ENCODE data around the gene TCOF1.

Gene TCOF1

DNA sequence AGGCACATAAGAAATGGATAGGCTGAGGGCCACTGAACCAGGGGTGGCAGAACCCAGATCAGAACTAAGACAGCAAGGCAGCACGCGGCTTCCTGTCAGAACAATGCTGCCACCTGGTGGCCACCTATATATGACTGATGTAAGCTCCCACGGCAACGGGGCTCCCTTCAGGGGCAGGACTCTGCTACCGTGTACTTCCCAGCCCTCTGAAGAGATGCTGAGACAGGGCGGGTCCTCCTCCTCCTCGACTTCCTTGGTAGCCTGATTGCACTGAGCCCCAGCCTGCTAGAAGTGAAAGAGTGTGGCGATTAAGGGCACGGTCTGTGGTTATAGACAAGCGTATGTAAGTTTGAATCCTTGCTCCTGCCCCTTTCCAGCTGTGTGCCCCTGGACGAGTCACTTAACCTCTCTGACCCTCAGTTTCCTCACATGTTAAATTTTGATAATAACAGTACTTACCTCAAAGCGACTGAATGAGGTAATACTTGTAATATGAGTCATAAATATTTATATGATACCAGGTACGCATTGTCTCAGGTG, 78.7 kb downstream of the TCOF1 start:
- DNase-seq: peak; percentile 48

DNA sequence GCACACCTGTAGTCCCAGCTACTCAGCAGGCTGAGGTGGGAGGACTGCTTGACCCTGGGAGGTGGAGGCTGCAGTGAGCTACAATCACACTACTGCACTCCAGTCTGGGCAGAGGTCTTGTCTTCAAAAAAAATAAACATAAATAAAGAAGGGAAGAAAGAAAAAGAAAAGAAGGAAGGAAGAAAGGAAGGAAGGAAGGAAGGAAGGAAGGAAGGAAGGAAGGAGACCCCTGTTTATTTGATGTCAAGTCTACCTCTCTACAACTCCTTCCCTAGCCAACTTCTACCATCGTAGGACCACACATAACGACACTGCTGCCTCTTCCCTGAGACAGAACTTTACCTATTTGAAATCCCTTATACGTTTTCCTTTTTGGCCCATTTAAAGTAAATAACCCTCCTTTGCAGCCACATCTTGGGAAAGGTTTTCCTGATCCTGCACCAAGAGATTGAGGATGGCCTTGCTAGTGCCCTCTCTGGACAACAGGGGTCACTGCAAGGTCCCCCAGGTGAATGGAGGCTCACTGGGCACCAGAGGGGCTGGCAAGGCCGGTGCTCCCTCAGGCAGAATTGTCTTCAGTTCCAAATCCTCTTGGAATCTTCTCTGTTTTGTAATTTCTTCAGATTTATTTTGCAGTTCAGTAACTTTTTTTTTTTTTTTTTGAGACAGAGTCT, 81.5 kb downstream of the TCOF1 start:
- no peak for DNase-seq

DNA sequence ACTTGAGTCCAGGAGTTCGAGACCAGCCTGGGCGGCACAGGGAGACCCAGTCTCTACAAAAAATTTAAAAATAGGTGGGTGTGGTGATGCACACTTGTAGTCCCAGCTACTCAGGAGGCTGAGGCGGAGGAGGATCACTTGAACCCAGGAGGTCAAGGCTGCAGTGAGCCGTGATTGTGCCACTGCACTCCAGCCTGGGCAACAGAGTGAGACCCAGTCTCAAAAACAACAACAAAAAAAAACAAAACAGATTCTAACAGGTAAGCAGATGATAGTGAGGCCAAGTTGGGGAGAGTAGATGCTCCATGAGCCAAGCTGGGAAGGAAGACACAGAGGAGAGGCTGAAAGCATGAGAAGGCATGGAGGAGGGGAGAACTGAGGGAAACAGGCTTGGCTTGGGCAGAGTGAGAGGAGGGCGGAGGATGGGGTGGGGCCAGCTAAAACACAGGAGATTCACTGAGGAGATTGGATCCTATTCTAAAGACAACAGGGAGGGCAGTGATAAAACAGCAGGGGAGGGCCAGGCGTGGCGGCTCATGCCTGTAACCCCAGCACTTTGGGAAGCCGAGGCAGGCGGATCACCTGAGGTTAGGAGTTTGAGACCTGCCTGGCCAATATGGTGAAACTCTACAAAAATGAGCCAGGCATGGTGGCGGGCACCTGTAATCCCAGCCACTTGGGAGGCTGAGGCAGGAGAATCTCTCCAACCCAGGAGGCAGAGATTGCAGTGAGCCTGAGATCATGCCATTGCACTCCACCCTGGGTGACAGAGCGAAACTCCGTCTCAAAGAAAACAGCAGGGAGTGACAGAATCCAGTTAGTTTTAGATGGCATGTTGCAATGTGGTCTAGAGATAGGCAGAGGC, 83.7 kb downstream of the TCOF1 start:
- DNase-seq: no peak

DNA sequence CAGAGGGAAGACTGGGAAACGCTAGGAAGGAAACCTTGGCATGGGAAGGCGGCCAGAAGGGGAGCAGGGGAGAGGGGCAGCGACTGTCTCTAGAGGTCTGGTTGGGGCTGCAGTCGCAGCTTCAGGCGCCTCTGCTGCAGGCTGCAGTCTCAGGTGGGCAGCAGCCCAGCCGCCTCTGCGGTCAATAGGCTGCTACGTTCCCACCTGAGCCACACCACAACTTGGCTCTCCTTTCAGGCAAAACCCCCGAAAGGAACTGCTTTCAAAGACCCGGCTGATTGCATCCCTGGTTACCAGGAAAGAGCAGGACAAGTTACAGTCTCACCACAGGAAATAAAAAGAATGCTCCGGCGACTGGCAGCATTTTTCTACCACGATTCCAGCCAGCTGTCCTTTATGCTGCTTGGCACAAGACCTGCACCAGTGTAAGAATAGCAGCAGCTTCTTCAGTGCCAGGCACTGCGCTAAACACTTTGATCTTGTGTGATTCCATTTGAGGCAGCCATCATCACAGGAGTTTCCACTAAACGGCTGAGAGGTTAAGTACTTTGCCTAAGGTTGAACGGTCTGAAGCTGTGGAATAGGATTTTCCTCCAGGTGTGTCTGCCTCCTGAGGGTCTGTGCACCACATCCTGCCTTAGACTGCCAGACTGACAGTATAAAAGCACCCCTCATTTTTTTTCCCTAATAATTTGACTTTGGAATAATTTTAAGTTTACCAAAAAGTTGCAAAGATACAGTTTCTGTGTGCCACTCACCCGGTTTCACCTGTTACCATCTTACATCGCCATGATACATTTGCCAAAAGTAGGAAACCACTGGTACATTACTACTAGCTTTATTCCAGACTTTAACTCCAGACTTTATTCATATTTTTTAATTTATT, 84.6 kb downstream of the TCOF1 start:
- no peak for DNase-seq

DNA sequence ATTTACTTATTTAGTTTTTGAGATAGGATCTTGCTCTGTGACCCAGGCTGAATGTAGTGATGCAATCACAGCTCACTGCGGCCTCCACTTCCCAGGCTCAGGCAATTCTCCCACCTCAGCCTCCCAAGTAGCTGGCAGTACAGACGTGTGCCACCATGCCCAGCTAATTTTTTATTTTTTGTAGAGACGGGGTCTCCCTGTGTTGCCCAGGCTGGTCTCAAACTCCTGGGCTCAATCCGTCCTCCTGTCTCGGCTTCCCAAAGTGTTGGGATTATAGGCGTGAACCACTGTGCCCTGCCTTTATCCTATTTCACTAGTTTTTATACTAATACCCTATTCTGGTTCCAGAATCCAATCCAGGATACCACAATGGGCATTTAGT, 85.2 kb downstream of the TCOF1 start:
- no peak for DNase-seq

DNA sequence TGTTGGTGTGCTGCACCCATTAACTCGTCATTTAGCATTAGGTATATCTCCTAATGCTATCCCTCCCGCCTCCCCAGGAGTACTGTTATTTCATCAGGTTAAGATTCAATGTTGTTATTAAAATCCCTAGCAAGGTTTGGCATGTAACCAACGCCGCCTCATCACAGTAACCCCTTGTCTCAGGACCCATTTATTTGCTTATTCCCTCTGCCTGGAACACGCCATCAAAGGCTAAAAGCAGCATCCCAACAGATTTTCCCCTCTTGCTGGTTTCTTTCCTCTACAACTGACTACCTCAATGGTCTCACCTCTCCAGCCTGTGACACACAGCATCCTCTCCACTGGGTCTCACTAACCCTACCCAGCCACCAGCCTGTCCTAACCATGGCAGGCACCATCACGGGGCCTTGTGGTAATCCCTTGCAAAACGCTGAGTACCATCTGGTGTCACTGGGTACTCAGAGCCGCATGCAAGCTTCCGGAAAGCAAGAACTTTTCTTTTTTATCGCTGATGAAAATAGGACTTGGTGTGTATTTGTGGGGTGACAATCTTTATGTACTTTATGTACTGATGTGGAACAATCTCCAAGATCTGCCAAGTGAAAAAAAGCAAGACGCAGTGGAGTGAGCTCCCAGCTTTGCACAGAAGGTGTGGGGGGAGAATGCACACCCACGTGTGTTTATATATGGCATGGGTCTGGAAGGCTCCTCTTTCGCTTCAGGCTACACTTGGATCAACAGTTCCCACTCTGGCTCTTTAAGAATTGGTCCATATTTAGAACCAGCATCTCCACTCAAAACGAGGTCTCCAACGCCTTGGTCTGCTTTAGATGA, 86.0 kb downstream of the TCOF1 start:
- no peak for DNase-seq

DNA sequence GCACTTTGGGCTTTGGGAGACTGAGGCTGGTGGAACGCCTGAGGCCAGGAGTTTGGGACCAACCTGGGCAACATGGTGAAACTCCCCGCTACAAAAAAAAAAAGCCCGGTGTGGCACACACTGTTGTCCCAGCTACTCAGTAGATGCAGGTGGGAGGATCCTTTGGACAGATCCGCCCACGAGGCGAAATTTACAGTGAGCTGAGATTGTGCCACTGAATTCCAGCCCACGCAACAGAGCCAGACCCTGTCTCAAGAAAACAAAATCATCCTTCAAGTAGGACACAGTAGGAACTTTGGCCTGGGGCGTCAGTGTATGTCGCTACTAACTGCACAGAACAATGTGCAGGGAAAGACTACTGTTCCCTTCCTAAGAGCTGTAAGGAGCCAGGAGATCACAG, 87.3 kb downstream of the TCOF1 start:
- no peak for DNase-seq

DNA sequence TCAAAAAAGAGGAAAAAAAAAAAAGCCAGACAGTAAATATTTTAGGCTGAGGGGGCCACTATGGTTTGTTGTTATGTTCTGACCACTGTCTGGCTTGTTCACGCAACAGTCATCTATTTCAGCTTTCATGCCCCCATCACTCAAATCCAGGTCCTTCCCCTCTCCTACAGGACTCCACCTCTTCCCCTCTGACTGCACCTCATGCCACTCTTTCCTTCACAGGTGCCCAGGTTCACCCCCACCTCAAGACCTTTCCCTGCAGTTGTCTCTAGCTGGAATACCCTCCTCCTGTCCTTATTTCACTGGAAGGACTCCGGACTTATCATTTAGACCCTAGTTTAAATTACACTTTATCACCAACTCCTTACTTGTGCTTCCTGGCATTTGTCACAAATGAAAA, 88.6 kb downstream of the TCOF1 start:
- no peak for DNase-seq

DNA sequence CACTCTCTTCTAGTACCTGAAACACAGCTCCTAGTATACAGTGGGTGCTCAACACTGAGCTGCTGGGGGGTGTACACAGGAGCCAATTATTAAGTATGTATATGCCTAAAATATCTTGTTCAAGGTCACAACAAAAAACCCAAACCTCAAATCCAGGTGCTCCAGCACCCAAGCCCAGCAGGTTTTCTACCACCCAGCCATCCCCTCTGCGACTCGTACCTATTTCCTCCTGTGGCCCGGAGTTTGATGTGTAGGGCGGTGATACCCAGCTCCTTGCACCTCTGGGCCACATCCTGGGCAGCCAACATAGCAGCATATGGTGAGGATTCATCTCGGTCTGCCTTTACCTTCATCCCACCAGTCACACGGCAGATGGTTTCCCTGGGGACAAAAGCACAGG, 89.1 kb downstream of the TCOF1 start:
- no peak for DNase-seq

DNA sequence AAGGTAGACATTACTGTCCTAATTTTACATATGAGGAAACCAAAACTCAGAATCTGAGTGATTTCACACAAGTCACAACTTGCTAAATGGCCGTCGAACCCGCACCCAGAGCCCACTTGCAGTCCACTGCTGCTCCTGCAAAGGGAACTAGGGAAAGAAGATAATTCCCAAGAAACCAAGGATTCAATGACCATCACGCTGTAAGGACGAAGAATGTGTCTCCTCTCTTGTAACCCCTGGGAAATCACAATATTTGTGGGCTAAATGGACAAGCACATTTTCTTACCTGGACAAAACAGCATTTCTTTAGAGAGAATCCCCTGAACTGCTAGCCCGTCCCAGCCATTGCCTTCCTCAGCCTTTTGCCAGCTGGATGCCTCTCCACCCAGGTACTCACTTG, 89.7 kb downstream of the TCOF1 start:
- no peak for DNase-seq

DNA sequence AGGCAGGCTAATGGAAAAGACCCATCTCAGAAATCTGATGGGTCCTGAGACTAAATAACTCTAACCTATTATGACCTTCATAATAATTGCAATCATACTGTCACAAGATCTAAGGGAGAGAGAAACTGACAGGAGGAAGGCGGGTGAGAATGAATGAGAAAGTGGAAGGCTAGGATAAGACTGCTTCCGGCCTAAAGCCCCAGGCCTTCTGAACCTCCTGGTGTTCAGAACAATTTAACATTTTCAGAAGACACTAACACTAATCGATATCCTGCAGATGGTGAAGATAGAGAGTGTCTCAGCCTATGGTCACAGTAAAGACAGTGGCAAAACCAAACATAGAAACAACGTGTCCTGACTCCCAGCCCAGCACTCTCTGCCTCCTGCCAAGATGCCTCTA, 90.8 kb downstream of the TCOF1 start:
- no peak for DNase-seq

DNA sequence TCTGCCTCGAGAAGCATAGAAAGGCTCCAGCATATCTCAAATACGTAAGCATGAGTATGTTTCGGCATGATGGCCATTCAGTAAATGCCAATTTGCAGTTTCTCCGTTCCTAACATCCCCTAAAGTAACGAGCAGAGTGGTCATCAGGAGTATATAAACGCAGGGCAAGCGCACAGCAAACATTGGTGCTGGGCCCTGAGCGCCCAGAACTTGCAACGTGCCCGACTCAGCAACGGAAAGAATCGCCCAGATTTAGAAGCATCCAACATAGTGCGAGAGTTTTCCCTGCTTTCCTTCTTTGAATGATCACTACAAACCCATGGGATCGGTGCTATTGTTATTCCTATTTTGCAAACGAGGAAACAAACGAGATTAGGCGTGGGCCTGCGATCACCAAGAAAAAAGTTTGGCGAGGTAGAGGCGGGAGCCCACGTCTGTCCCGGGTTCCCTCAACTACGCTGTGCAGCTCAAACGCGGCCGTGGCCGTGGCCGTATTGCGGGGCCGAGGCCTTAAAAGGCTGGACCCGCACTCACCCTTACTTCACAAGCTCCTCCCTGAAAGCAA, 91.5 kb downstream of the TCOF1 start:
- no peak for DNase-seq
